ENCODE data around the gene SLIRP.
A peak's percentile ranks its signal among the peaks of the same experiment; 100 is the strongest.
"Not testable (repeated sequence)": the region's sequence is repeated elsewhere in the genome, so short reads cannot be mapped to it uniquely, and the experiment has no call there.

Gene SLIRP

DNA sequence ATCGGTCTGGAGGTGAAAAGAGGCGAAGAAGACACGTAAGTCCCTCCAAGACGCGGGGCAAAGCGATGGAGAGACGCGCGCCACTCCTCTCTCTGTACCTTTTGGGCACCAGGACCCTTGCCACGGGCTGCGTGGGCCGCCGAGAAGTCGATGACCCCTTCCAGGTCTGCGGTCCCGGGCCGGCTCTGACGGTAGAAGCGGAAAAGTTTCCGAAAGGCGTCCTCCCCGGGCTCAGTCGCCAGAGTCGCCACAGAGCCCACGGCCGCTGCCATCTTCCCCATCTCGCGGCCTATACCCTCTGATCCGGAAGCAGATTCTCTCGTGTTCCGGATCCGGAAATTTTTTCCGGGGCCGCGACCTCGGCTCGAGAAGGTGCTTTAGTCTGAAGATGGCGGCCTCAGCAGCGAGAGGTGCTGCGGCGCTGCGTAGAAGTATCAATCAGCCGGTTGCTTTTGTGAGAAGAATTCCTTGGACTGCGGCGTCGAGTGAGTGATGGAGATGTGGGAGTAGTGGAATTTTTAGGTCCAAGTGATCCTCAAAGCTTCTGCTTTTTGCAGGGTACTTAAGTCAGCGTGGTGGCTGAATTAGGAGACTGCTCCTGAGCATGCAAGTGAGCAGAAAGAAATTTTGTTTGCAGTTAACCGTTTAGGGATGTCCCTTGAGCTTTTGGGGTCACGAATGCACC is at the start of gene SLIRP, which contains the start of gene ALKBH1:
Gene SLIRP (plus strand): TSS at position 380 of the 685 bp plus-strand sequence. CDS start 9 bp downstream, at position 389.
Gene ALKBH1 (minus strand): TSS at position 300 of the 685 bp plus-strand sequence. CDS start 19 bp downstream, at position 281.
- TF ChIP-seq CTCF (IDR thresholded peaks at IDR 0.05; ENCODE audit: low read depth, low read length, missing control alignments) = no peak
- DNase-seq (ENCODE audit: low read depth) = peak; percentile 53

DNA sequence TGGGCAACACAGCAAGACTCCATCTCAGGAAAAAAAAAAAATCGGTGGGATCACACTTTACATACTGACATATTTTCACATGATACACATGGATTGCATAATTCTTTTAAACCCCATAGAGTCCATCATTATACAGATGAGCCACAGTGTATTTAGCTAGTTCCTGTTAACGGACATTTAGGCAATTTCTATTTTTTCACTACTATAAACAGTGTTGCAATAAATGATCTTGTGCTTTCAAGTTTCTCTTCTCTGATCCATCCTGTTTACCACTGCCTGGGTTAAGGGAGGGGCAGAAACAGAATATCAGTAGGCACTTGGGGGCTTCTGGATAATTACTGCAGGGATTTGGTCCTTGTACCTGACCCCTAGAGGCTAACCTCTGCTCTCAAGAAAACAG is 48.1 kb upstream of the SLIRP start:
- TF ChIP-seq CTCF (IDR thresholded peaks at IDR 0.05; ENCODE audit: low read depth, low read length, missing control alignments) = no peak
- no peak for DNase-seq (ENCODE audit: low read depth)
- no peak overlapping the region for H3K4me3 ChIP-seq (ENCODE audit: low read depth, low read length)

More for the DNA sequence above, at the start of gene SLIRP, which contains the start of gene ALKBH1:
- peak within 1 kb of the TSS; percentile 60 for H3K4me3 ChIP-seq (ENCODE audit: low read depth, low read length)

DNA sequence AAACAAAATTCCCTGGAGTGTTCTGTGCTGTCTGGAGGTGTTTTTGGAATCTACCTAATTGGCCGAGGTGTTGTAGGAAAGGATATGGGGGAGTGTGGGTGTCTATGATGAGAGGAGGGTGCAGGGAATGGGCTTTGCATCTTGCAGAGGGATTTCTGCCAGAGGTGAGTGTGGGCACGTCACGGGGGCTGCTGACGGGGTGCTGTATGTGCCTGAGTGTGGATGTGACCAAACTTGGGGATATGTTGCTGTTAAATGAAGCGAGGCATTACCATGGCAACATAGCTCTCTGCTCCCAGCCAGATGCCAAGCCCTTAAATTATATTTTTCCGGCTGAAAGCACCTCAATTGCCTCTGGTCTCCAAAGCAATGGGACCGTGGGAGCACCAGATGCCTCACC is 47.1 kb upstream of the SLIRP start:
- no peak for TF ChIP-seq CTCF (IDR thresholded peaks at IDR 0.05; ENCODE audit: low read depth, low read length, missing control alignments)
- no peak for DNase-seq (ENCODE audit: low read depth)
- H3K4me3 ChIP-seq (ENCODE audit: low read depth, low read length) = no peak overlapping the region

DNA sequence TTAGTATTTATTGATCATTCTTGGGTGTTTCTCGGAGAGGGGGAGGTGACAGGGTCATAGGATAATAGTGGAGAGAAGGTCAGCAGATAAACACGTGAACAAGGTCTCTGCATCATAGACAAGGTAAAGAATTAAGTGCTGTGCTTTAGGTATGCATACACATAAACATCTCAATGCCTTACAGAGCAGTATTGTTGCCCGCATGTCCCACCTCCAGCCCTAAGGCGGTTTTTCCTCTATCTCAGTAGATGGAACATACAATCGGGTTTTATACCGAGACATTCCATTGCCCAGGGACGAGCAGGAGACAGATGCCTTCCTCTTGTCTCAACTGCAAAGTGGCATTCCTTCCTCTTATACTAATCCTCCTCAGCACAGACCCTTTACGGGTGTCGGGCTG is 46.3 kb upstream of the SLIRP start:
- not testable (repeated sequence) for DNase-seq (ENCODE audit: low read depth); H3K4me3 ChIP-seq (ENCODE audit: low read depth, low read length)

DNA sequence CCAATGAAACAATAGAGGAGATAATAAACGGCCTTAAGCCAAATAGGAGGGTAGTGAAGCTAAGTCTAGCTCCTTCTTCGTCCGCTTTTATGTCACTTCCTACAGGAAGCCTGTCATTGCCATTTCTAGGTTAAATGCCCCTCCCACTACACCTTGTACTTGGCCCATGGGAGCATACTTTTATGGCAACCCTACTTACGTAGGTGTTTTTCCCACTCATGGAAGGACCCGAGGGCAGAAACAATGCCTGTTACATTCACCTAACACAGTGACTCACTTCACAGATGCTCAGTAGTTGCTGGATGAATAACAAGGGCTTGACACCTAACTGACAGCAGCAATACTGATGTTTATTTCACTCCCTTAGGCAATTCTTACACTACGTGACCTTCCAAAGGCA is 44.6 kb upstream of the SLIRP start:
- TF ChIP-seq CTCF (IDR thresholded peaks at IDR 0.05; ENCODE audit: low read depth, low read length, missing control alignments) = no peak
- DNase-seq (ENCODE audit: low read depth) = no peak
- H3K4me3 ChIP-seq (ENCODE audit: low read depth, low read length) = no peak overlapping the region

DNA sequence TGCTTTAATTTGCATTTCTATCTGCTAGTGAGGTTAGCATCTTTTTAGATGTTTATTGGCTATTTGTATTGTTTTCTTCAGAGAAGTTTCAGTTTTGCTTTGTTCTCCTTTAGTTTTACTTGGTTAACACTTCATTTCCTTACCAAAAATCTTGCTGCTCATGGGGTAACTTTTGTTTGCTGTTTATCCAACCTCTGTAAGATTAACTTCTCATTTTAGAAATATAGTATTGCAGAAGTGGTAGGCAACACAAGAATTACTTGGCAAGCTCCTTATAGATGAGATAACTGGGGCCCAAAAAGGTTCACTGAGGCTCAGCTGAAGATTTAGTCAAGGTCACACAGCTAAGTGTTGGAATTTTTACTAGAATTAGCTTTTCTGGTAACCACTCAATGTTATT is 40.6 kb upstream of the SLIRP start:
- no peak for TF ChIP-seq CTCF (IDR thresholded peaks at IDR 0.05; ENCODE audit: low read depth, low read length, missing control alignments)
- no peak for DNase-seq (ENCODE audit: low read depth)
- no peak overlapping the region for H3K4me3 ChIP-seq (ENCODE audit: low read depth, low read length)

DNA sequence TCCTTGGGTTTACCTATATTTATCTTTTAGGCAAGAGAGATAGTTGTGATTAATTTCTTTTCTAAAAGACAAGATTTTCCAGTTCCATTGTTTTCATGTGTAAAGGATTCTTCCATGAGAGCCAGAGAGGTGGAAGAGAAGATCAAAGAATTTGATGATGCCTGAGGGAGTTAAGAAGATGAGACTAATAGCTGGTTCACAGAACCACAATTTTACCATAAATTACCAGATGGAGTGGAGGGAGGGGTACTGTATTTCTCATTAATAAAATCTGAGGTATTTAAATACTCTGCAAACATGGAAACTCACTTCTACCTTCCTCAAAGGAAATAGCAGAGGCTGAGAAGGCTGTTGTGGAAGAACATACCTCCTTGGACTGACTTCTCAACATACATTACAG is 34.7 kb upstream of the SLIRP start:
- no peak overlapping the region for H3K4me3 ChIP-seq (ENCODE audit: low read depth, low read length)
- no peak for DNase-seq (ENCODE audit: low read depth)
- no peak for TF ChIP-seq CTCF (IDR thresholded peaks at IDR 0.05; ENCODE audit: low read depth, low read length, missing control alignments)

Data from GM12864 (cell line).